Measurements from ENCODE around the gene SH3RF3.

The SH3RF3 gene

DNA sequence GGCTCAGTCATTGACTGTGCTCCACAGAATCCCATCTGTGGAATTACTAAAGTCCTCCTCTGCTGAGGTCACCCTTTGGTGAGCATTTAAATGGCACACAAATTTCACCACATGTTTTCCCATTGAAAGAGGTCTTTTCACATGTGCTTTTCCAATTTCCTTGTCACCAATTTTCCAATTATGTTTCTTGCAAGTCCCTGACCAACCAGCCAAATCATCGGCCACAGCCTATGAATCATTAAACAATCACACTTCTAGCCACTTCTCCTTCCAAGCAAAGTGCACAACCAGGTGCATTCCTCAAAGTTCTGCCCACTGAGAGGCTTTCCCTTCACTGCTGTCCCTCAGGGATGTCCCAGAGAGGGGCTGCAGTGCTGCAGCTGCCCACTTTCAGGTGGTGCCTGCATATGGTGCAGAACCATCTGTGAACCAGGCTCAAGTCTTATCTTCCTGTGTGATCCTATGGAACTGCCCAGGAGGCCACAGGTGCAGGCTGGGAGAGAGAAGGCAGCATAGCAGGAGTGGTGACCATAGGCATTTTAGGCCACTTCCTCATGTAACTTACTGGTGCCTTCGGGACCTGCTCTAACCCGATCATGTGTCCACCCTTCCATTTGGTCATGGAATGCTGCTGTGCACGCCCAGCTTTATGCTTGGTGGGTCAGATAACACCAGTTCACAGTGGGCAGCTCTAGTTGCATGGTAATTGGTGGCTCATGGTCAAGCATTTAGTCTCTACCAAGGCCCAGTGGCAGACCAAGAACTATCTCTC, 331.7 kb downstream of the SH3RF3 start:
- TF ChIP-seq, protein P1, sequence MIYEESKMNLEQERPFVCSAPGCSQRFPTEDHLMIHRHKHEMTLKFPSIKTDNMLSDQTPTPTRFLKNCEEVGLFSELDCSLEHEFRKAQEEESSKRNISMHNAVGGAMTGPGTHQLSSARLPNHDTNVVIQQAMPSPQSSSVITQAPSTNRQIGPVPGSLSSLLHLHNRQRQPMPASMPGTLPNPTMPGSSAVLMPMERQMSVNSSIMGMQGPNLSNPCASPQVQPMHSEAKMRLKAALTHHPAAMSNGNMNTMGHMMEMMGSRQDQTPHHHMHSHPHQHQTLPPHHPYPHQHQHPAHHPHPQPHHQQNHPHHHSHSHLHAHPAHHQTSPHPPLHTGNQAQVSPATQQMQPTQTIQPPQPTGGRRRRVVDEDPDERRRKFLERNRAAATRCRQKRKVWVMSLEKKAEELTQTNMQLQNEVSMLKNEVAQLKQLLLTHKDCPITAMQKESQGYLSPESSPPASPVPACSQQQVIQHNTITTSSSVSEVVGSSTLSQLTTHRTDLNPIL (CRISPR knock-in tag; IDR thresholded peaks at IDR 0.05; ENCODE audit: low read depth) = no peak
- TF ChIP-seq ZC3H10 (CRISPR knock-in tag; IDR thresholded peaks at IDR 0.05) (no peak), SNAI2 (CRISPR knock-in tag; IDR thresholded peaks at IDR 0.05) (no peak), CSDC2 (CRISPR knock-in tag; IDR thresholded peaks at IDR 0.05) (no peak), TOX (CRISPR knock-in tag; IDR thresholded peaks at IDR 0.05; ENCODE audit: borderline replicate concordance) (no peak), ZNF70 (CRISPR knock-in tag; IDR thresholded peaks at IDR 0.05) (no peak), BACH2 (CRISPR knock-in tag; IDR thresholded peaks at IDR 0.05; ENCODE audit: borderline replicate concordance) (no peak), RARB (CRISPR knock-in tag; IDR thresholded peaks at IDR 0.05) (no peak), ZFP3 (CRISPR knock-in tag; IDR thresholded peaks at IDR 0.05) (no peak), ARNTL (CRISPR knock-in tag; IDR thresholded peaks at IDR 0.05; ENCODE audit: borderline replicate concordance, low read depth) (no peak), ESRRG (CRISPR knock-in tag; IDR thresholded peaks at IDR 0.05) (no peak), TCF4 (CRISPR knock-in tag; IDR thresholded peaks at IDR 0.05; ENCODE audit: borderline replicate concordance) (no peak)
- TF ChIP-seq, protein P2, sequence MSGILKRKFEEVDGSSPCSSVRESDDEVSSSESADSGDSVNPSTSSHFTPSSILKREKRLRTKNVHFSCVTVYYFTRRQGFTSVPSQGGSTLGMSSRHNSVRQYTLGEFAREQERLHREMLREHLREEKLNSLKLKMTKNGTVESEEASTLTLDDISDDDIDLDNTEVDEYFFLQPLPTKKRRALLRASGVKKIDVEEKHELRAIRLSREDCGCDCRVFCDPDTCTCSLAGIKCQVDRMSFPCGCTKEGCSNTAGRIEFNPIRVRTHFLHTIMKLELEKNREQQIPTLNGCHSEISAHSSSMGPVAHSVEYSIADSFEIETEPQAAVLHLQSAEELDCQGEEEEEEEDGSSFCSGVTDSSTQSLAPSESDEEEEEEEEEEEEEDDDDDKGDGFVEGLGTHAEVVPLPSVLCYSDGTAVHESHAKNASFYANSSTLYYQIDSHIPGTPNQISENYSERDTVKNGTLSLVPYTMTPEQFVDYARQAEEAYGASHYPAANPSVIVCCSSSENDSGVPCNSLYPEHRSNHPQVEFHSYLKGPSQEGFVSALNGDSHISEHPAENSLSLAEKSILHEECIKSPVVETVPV (CRISPR knock-in tag; IDR thresholded peaks at IDR 0.05) = no peak
- TF ChIP-seq, protein P3, sequence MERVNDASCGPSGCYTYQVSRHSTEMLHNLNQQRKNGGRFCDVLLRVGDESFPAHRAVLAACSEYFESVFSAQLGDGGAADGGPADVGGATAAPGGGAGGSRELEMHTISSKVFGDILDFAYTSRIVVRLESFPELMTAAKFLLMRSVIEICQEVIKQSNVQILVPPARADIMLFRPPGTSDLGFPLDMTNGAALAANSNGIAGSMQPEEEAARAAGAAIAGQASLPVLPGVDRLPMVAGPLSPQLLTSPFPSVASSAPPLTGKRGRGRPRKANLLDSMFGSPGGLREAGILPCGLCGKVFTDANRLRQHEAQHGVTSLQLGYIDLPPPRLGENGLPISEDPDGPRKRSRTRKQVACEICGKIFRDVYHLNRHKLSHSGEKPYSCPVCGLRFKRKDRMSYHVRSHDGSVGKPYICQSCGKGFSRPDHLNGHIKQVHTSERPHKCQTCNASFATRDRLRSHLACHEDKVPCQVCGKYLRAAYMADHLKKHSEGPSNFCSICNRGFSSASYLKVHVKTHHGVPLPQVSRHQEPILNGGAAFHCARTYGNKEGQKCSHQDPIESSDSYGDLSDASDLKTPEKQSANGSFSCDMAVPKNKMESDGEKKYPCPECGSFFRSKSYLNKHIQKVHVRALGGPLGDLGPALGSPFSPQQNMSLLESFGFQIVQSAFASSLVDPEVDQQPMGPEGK (CRISPR knock-in tag; IDR thresholded peaks at IDR 0.05; ENCODE audit: borderline replicate concordance) = no peak
- ATAC-seq = no peak

DNA sequence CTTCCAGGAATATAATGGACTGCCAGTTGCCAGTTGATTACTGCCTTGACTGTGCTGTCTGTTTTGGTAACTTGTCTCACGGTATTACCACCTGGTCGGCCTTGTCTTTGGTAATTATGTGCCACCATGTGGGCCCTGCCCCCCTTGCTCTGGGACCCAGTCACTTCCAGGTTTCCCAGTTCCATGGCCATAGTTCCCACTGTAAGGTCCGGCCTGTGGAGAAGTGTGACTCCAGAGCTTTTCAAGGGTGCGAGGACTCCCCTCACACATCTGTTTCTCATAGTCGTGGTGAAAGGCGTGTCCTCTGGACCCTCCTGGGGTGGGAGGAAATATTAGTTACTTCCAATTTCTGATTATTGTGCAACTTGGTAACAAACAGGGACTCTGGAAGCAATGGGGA, 334.2 kb downstream of the SH3RF3 start:
- ATAC-seq = no peak
- TF ChIP-seq SNAI2 (CRISPR knock-in tag; IDR thresholded peaks at IDR 0.05) = no peak
- no peak for TF ChIP-seq ZNF8 (CRISPR knock-in tag; IDR thresholded peaks at IDR 0.05)
- no peak for TF ChIP-seq ZNF565 (CRISPR knock-in tag; conservative IDR thresholded peaks at IDR 0.05; ENCODE audit: low read depth)
- TF ChIP-seq RARB (CRISPR knock-in tag; IDR thresholded peaks at IDR 0.05) = no peak
- TF ChIP-seq CSDC2 (CRISPR knock-in tag; IDR thresholded peaks at IDR 0.05) = no peak
- no peak for TF ChIP-seq ISL1 (CRISPR knock-in tag; IDR thresholded peaks at IDR 0.05)
- TF ChIP-seq, protein P4, sequence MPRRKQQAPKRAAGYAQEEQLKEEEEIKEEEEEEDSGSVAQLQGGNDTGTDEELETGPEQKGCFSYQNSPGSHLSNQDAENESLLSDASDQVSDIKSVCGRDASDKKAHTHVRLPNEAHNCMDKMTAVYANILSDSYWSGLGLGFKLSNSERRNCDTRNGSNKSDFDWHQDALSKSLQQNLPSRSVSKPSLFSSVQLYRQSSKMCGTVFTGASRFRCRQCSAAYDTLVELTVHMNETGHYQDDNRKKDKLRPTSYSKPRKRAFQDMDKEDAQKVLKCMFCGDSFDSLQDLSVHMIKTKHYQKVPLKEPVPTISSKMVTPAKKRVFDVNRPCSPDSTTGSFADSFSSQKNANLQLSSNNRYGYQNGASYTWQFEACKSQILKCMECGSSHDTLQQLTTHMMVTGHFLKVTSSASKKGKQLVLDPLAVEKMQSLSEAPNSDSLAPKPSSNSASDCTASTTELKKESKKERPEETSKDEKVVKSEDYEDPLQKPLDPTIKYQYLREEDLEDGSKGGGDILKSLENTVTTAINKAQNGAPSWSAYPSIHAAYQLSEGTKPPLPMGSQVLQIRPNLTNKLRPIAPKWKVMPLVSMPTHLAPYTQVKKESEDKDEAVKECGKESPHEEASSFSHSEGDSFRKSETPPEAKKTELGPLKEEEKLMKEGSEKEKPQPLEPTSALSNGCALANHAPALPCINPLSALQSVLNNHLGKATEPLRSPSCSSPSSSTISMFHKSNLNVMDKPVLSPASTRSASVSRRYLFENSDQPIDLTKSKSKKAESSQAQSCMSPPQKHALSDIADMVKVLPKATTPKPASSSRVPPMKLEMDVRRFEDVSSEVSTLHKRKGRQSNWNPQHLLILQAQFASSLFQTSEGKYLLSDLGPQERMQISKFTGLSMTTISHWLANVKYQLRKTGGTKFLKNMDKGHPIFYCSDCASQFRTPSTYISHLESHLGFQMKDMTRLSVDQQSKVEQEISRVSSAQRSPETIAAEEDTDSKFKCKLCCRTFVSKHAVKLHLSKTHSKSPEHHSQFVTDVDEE (CRISPR knock-in tag; IDR thresholded peaks at IDR 0.05) = no peak
- TF ChIP-seq, protein P3 (CRISPR knock-in tag; IDR thresholded peaks at IDR 0.05; ENCODE audit: borderline replicate concordance) = no peak
- TF ChIP-seq ARNTL (CRISPR knock-in tag; IDR thresholded peaks at IDR 0.05; ENCODE audit: borderline replicate concordance, low read depth) = no peak
- TF ChIP-seq ZNF70 (CRISPR knock-in tag; IDR thresholded peaks at IDR 0.05) = no peak
- no peak for TF ChIP-seq ESRRG (CRISPR knock-in tag; IDR thresholded peaks at IDR 0.05)
- TF ChIP-seq ZFP3 (CRISPR knock-in tag; IDR thresholded peaks at IDR 0.05) = no peak
- TF ChIP-seq ZFP30 (CRISPR knock-in tag; IDR thresholded peaks at IDR 0.05) = no peak
- TF ChIP-seq OSR1 (CRISPR knock-in tag; IDR thresholded peaks at IDR 0.05) = no peak
- TF ChIP-seq, protein P1 (CRISPR knock-in tag; IDR thresholded peaks at IDR 0.05; ENCODE audit: low read depth) = no peak
- TF ChIP-seq GLIS3 (CRISPR knock-in tag; IDR thresholded peaks at IDR 0.05) = no peak
- TF ChIP-seq PPARA (CRISPR knock-in tag; IDR thresholded peaks at IDR 0.05; ENCODE audit: borderline replicate concordance) = no peak
- TF ChIP-seq, protein P5, sequence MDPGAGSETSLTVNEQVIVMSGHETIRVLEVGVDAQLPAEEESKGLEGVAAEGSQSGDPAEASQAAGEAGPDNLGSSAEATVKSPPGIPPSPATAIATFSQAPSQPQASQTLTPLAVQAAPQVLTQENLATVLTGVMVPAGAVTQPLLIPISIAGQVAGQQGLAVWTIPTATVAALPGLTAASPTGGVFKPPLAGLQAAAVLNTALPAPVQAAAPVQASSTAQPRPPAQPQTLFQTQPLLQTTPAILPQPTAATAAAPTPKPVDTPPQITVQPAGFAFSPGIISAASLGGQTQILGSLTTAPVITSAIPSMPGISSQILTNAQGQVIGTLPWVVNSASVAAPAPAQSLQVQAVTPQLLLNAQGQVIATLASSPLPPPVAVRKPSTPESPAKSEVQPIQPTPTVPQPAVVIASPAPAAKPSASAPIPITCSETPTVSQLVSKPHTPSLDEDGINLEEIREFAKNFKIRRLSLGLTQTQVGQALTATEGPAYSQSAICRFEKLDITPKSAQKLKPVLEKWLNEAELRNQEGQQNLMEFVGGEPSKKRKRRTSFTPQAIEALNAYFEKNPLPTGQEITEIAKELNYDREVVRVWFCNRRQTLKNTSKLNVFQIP (CRISPR knock-in tag; IDR thresholded peaks at IDR 0.05; ENCODE audit: borderline replicate concordance, low read depth) = no peak
- TF ChIP-seq TOX (CRISPR knock-in tag; IDR thresholded peaks at IDR 0.05; ENCODE audit: borderline replicate concordance) = no peak

Data from SK-N-SH treated with all-trans-retinoic acid at 6 μM for 48 hours (cell line).